HepG2 (cell line): ENCODE results near the gene LRIG3. TPM values are rescaled to one million over a fixed set of nuclear protein-coding genes. Genes with fewer than 3 reads are reported as not detected.

Source experiments
- ARID5B ChIP-seq: IDR thresholded peaks from 2 replicates; pipeline ENCODE4 v1.4.0; 2020; ENCODE audit warnings: mild to moderate bottlenecking, missing genetic modification reagents
- CHCHD3 ChIP-seq: sonication (generic); formaldehyde crosslinking; IDR thresholded peaks from 2 replicates; pipeline ENCODE4 v1.8.0; 2022; ENCODE audit warnings: mild to moderate bottlenecking, missing genetic modification reagents, moderate library complexity
- GTF2F1 ChIP-seq: fragments of 150-350 bp; IDR thresholded peaks from 2 replicates; pipeline ENCODE4 v1.6.1; 2014; ENCODE audit warnings: low read length
- KDM5A ChIP-seq: fragments of 200-600 bp; sonication (generic); IDR thresholded peaks from 2 replicates; pipeline ENCODE4 v1.7.0; 2018; ENCODE audit warnings: antibody characterized with exemption, mild to moderate bottlenecking, low read length, borderline replicate concordance
- LBX2 ChIP-seq: sonication (generic); formaldehyde crosslinking; IDR thresholded peaks from 2 replicates; pipeline ENCODE4 v1.5.0; 2020; ENCODE audit warnings: missing genetic modification reagents, mild to moderate bottlenecking, borderline replicate concordance
- MYNN ChIP-seq: sonication (generic); formaldehyde crosslinking; IDR thresholded peaks from 2 replicates; pipeline ENCODE4 v1.4.0; 2020; ENCODE audit warnings: mild to moderate bottlenecking, low read depth, missing genetic modification reagents
- NRL ChIP-seq: sonication (generic); formaldehyde crosslinking; IDR thresholded peaks from 2 replicates; pipeline ENCODE4 v1.5.0; 2020; ENCODE audit warnings: missing genetic modification reagents, mild to moderate bottlenecking, moderate library complexity, borderline replicate concordance
- RBM39 ChIP-seq: fragments of 200-400 bp; formaldehyde crosslinking; IDR thresholded peaks from one replicate; pipeline ENCODE4 v1.6.1; 2018; ENCODE audit warnings: antibody characterized with exemption, mild to moderate bottlenecking, low read depth, low read length; ENCODE audit not compliant: poor library complexity, severe bottlenecking
- SNAPC5 ChIP-seq: sonication (generic); formaldehyde crosslinking; IDR thresholded peaks from 2 replicates; pipeline ENCODE4 v1.8.1; 2023; ENCODE audit warnings: mild to moderate bottlenecking, missing genetic modification reagents, borderline replicate concordance
- TOPORS ChIP-seq: sonication (generic); formaldehyde crosslinking; IDR thresholded peaks from 2 replicates; pipeline ENCODE4 v1.8.0; 2023; ENCODE audit warnings: mild to moderate bottlenecking, missing genetic modification reagents
- ZBTB49 ChIP-seq: sonication (generic); formaldehyde crosslinking; IDR thresholded peaks from 2 replicates; pipeline ENCODE4 v1.4.0; 2020; ENCODE audit warnings: missing genetic modification reagents, borderline replicate concordance
- ZFAT ChIP-seq: sonication (generic); formaldehyde crosslinking; conservative IDR thresholded peaks from 2 replicates; pipeline ENCODE4 v1.8.1; 2023; ENCODE audit warnings: missing genetic modification reagents, inconsistent platforms
- ZNF530 ChIP-seq: sonication (generic); formaldehyde crosslinking; IDR thresholded peaks from 2 replicates; pipeline ENCODE4 v1.5.0; 2020; ENCODE audit warnings: low read depth, mild to moderate bottlenecking, missing genetic modification reagents
- ZNF652 ChIP-seq: IDR thresholded peaks from 2 replicates; pipeline ENCODE4 v1.6.1; 2016; ENCODE audit warnings: low read depth, borderline replicate concordance
- ZNF710 ChIP-seq: sonication (generic); formaldehyde crosslinking; IDR thresholded peaks from 2 replicates; pipeline ENCODE4 v1.5.0; 2020; ENCODE audit warnings: mild to moderate bottlenecking, missing genetic modification reagents, borderline replicate concordance
- ZSCAN29 ChIP-seq: sonication (generic); formaldehyde crosslinking; conservative IDR thresholded peaks from 2 replicates; pipeline ENCODE4 v1.4.0; 2020; ENCODE audit warnings: mild to moderate bottlenecking, missing genetic modification reagents
- ZSCAN31 ChIP-seq: sonication (generic); formaldehyde crosslinking; IDR thresholded peaks from 2 replicates; pipeline ENCODE4 v1.5.0; 2020; ENCODE audit warnings: low read depth, mild to moderate bottlenecking, missing genetic modification reagents
- ZSCAN9 ChIP-seq: IDR thresholded peaks from 2 replicates; pipeline ENCODE4 v1.6.1; 2016; ENCODE audit warnings: borderline replicate concordance
- polyA plus RNA-seq, 8 experiments: library from polyadenylated mRNA; depleted of rRNA in 3 of 8; stranded (reverse) in 7 of 8; unstranded in 1 of 8; fragments of >200 nt; fragmentation: Illumina TruSeq in 4 of 8; extraction: Trizol in 4 of 8; gene quantifications; 2 replicates each; pipeline versions ENCODE4 v1.2.1 to v1.2.3, GENCODE V29; 2011 to 2016; ENCODE audit warnings: low read depth in 4 of 8, missing spikeins in 1 of 8, mixed read lengths in 1 of 8; ENCODE audit not compliant: insufficient read depth in 1 of 8
- total RNA-seq, 5 experiments: library from RNA; depleted of rRNA; stranded (reverse); fragments of >200 nt; fragmentation: Illumina TruSeq; extraction: Trizol; gene quantifications; 2 replicates each; pipeline ENCODE4 v1.2.3, GENCODE V29; 2016; ENCODE audit warnings: low read depth in 1 of 5

Gene LRIG3
- total and polyA plus RNA-seq, 2 of the 13 experiments (the other 11 are each of a cell fraction or from before 2014, with no cell fraction given) = 7.7 to 17.4 TPM

GRCh38 chr12:58920102-58920960, at the start of gene LRIG3 (continued):
- TF ChIP-seq ZBTB49 (CRISPR knock-in tag) = no peak
- TF ChIP-seq MYNN (CRISPR knock-in tag) = no peak
- TF ChIP-seq ZSCAN29 = no peak
- no peak for TF ChIP-seq RBM39
- TF ChIP-seq LBX2 (CRISPR knock-in tag) = no peak
- 0 out of 2 replicates have a peak, but pooled peaks have one; percentile 26 for TF ChIP-seq CHCHD3 (CRISPR knock-in tag)
- peak; percentile 61; the same call in 1 of the 2 replicates for TF ChIP-seq ZSCAN9 (CRISPR knock-in tag)
- TF ChIP-seq ZNF710 = no peak; the same call in 1 of the 2 replicates
- peak; percentile 73; the same call in 1 of the 2 replicates for TF ChIP-seq SNAPC5
- TF ChIP-seq TOPORS = no peak; the same call in 1 of the 2 replicates
- no peak for TF ChIP-seq ZNF530 (CRISPR knock-in tag)
- peak; percentile 63; the same call in 1 of the 2 replicates for TF ChIP-seq NRL (CRISPR knock-in tag)
- TF ChIP-seq ZSCAN31 (CRISPR knock-in tag) = peak; percentile 76
- no peak for TF ChIP-seq GTF2F1
- peak; percentile 31; the same call in 1 of the 2 replicates for TF ChIP-seq KDM5A
- TF ChIP-seq ZFAT (CRISPR knock-in tag) = no peak
- TF ChIP-seq ARID5B = peak; percentile 65; the same call in 1 of the 2 replicates
- TF ChIP-seq ZNF652 = no peak
